Non-pigmented ciliary epithelial cell (primary cell): ENCODE data around the gene ATE1.
A peak's percentile ranks its signal among the peaks of the same experiment; 100 is the strongest.
"Not testable (repeated sequence)": the region's sequence is repeated elsewhere in the genome, so short reads cannot be mapped to it uniquely, and the experiment has no call there.

Source experiments
- DNase-seq: peaks from one replicate; pipeline ENCODE4 v3.0.0-alpha.2; 2010; ENCODE audit warnings: low read depth

Gene ATE1

DNA sequence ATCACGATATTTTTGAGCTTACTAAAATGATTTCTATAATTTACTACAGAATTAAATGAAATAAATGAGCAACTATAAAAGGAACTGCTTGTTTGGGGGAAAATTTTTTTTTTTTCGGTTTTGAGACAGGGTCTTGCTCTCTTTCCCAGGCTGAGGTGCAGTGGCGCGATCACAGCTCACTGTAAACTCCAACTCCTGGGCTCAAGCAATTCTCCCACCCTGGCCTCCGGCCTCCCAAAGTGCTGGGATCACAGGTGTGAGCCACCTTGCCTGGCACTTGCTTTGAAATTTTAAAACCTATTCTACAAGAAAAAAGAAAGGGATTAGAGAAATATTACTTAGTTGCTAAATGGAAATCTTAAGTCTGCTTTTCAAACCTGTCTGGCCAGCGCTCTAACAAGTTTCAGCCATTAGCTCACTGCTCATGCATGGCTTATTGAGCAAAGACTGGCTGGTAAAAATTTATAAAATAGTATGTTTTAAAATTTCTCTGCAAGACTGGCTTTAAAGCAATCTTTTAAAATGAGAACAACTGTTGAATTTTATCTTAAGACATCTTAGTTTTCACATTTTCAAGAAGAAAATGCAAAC lies 144.0 kb downstream of the ATE1 start:
- no peak for DNase-seq

DNA sequence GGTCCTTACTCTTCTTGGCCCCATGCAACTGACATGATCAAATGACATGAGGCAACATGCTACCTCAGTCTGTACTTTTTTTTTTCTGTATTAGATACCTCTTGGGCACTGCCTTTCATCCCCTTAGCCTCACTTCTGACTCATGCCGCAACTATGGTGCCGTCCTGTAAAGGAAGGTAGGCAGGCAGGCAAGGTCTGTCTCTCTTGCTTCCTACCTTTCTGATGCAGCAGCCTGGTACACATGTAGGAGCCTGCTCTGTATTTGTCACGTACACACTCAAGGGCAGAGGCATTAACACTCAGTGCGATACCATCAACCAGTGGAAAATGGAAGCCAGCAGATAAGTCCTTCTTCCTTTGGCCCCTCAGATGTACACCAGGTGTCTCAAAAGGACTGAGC lies 146.7 kb downstream of the ATE1 start:
- DNase-seq = no peak

GRCh38 chr10:121774813-121775212 lies 153.0 kb downstream of the ATE1 start:
- no peak for DNase-seq

DNA sequence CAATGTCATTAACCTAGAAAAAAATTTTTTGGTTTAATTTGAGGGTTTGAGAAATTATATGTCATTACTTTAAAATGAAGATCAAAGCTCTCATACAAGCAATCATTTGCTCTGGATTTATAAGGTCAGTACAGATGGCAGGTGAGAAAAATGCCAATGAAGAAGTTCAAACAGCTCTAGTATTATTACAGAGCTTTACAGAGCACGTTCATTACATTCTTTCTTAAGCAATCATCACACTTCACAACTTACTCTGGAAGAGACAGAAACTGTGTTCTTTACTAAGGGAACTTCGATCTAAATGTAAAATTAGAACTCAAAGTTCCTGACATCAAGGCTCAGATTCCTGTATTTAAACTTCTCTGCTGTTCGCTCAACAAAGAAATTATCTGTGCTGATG lies 153.4 kb downstream of the ATE1 start:
- DNase-seq = no peak

- DNase-seq = peak; percentile 56
These were observed 154.9 kb downstream of the ATE1 start for GRCh38 chr10:121772884-121773283.

- DNase-seq = no peak
These were observed 155.4 kb downstream of the ATE1 start for GRCh38 chr10:121772406-121772805.

DNA sequence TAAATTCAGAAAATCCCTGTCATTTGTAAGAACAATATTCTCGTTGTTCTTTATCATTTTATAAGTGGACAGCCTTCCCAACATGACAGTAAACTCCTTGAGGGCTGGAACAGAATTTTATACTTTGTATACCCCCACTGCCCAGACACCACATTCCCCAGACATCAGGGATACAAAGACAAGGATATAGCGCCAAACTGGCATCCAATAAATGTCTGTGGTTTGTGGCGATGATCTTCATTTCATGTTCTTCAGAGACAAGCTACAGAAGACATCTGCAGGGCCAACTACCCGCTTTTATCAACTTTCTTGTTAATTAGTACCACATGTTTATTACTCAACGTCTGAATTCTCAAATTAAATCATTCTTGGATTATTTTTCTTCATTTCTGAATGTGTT lies 155.9 kb downstream of the ATE1 start:
- DNase-seq = no peak

DNA sequence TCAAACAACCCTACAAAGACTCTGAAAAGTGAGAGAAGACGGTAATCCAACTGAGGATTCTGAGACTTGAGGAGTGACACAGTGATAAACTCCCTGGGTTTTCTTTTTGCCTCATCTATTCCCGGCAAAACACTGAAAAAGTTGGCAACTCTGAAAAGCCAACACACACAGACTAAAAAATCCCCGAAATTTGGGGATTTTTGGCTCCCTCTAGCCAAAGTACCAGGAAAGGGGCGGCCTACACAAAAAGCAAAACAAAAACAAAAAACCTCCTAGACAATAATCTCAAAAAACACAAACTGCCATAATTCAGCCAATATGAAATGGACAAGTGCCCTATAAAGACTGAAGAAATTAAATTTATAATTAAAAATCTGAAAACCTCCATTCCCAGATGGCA lies 161.4 kb downstream of the ATE1 start:
- no peak for DNase-seq

DNA sequence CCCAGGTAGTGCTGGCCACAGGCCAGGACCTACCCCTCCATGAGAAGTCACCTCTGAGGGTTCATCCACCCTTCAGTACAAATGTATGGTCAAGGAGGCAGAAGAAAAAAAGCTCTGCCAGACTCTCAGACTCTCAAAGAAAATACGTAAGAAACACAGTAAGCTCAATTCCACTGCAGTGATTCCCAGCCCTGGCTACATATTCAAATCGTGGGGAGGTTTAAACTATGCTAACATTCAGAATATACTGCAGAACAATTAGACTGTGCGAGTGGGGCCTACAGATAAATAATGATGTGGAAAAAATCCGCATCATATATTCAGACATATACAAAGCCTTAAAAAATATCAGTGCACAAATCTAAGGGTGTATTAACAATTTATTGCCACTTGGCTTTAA lies 162.6 kb downstream of the ATE1 start:
- no peak for DNase-seq

GRCh38 chr10:121764233-121764942 lies 163.4 kb downstream of the ATE1 start:
- DNase-seq = no peak

GRCh38 chr10:121757241-121757640 lies 170.6 kb downstream of the ATE1 start:
- not testable (repeated sequence) for DNase-seq

DNA sequence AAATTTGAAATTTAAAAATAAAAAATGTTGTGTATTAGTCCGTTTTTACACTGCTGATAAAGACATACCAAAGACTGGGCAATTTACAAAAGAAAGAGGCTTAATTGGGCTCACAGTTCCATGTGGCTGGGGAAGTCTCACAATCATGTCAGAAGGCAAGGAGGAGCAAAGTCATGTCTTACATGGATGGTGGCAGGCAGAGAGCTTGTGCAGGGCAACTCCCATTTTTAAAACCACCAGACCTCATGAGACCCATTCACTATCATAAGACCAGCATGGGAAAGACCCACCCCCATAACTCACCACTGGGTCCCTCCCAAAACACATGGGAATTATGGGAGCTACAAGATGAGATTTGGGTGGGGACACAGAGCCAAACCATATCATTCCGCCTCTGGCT lies 172.3 kb downstream of the ATE1 start:
- not testable (repeated sequence) for DNase-seq

DNA sequence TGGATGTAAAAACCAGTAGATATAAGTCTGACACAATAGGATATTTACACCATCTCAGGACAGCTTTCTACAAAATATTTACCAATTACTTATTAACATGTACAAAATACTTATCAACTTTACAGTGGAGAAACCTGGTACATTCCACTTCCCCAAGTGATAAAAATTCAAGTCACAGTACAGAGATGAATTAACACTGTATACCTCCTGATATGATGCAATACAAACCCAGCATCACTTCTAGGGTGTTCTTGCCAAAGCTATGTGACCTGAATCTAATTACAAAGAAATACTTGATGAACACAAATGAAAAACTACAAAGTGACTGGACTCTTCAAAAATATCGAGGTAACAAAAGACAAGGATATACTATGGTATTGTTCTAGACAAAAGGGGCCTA lies 173.2 kb downstream of the ATE1 start:
- no peak for DNase-seq

DNA sequence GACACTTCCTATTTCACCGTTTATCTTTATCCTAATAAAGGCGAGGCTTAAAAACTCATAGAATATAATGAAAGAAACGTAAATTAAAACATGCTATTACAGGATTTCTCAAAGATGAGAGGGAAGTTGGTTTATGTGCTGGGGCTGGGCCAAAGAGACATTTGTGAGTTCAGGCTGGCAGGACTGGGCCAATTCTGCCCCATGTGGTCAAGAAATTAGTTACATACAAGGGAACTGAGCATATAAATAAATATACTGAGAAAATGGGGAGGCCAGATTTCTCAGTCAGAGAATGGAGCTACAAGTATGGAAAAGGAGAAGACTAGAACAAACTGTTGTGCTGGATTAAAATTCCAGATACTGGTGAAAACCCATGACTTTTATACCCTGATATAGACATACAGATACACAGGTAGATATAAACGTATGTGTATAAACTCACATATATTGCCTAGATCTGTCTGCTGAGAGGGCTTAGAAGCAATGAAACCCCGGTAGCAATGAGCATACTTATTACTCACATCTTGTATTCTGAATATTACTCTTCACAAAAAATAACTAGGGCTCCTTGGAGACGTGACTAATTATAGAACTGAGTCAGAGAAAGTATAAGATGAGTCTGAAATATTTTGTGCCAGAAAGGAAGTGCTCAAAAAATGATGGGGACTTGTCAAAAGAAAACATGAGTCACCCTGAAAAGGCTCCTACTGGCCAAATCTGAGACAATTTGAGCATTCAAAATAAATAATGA lies 173.9 kb downstream of the ATE1 start:
- peak; percentile 63 for DNase-seq

DNA sequence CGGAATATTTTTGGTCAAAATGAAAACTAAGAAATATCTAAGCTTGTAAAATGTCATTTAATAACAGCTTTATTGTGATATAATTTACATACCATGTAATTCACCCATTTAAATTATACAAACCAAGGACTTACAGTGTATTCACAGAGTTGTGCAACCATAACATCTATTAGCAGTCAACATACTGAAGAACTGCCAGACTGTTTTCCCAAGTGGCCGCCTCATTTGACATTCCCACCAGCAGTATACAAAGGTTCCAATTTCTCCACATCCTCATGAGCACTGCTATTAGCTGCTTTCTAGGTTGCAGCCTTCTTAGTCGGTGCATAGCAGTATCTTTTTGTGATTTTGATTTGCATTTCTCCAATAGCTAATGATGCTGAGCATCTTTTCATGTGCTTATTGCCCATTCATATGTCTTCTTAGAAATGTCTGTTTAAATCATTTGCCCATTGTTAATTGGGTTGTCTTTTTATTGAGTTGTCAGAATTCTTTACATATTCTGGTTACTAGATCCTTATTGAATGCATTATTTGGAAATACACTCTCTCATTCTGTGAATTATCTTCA lies 176.6 kb downstream of the ATE1 start:
- DNase-seq = no peak

- DNase-seq = no peak
These were observed 180.6 kb downstream of the ATE1 start for GRCh38 chr10:121747163-121747775.

- DNase-seq = peak; percentile 10
These were observed 186.5 kb downstream of the ATE1 start for GRCh38 chr10:121741248-121741792.

DNA sequence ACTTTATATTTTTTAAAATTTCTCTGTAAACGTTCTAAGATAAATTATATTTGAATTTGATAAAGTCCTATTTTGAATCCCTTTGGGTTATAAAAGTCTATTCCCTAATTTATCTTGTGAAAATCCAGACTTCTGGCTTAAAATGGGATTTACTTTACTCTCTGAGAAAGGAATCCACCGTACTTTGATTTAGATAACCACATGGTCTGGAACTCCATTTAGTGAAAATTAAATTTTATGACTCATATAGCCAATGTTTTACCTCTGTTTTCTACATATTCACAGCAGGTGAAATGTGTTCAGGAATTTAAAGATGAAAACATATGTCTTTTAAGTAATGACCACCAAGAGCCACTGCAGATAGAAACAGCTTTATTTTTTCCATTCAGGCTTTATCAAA lies 187.8 kb downstream of the ATE1 start:
- DNase-seq = no peak

DNA sequence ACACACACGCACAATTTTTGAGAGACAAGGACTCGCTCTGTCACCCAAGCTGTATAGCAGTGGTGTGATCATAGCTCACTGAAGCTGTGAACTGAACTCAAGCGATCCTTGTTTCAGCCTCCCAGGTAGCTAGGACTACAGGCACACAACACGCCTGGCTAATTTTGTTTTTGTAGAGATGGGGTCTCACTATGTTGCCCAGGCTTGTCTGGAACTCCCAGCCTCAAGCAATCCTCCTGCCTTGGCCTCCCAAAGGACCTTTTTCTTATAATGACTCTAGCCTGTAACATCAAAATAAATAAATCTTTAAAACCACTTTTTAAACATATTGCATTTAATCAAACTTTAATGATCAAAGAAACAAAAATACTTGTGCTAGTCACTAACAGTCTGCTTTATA lies 188.7 kb downstream of the ATE1 start:
- DNase-seq = no peak

DNA sequence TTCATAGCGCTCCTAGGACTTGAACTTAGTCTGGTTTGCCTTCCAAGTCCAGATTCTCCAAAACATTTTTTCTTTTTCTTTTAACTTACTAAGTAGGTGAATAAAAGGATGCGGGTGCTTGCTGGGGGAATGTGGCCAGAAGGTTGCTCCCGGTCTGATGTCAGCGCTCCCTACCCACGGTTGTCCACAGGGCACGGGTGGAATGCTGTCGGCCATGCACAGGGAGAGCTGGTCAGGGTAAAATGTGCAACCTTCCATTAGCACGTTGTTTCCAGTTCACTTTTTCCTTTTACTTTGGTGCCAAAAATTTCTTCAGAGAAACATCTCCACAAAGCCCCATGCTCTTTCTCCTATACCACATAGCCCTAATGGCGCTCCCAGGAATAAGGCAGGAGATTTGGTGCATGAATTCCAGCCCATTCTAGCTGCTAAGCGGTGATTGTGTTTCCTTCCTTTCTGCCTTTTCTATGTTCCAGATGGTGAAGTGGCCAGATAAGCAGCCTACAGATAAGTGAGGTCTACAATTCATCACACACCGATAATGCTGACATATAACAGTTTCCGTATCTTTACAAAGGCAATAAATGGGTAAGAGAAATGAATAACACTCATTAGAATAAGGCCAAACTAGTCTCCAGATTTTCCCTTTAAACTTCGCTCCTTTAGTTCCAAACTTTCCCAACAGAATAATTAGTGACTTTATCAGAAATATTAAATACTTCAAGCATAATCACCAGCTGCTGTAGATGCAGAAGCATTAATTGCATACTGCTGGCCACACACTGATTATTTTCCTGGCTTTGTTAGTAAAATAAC lies 191.3 kb downstream of the ATE1 start:
- DNase-seq = no peak

- DNase-seq = no peak
These were observed 192.6 kb downstream of the ATE1 start for GRCh38 chr10:121735263-121735662.
